Naive B cell (primary cell): Measurements from ENCODE around the gene DUSP18. TPM values are rescaled to one million over a fixed set of nuclear protein-coding genes. Genes with fewer than 3 reads are reported as not detected.

Experiments used
- ATAC-seq, 2 donors: fragments of 150-1000 bp; cut with Tn5 transposase; 2 replicates each; pipeline ENCODE4 v1.10.0; 2021; ENCODE audit warnings: low read depth in 2 of 2, mild to moderate bottlenecking in 2 of 2, moderate library complexity in 2 of 2
- DNase-seq: peaks from one replicate; pipeline ENCODE4 v3.0.0; 2022
- H3K27ac Mint-ChIP-seq, 6 donors: one replicate each; pipeline ENCODE4 v1.8.0; 2020 to 2022; ENCODE audit warnings: mild to moderate bottlenecking in 6 of 6, mixed read lengths in 6 of 6, moderate library complexity in 5 of 6, inconsistent platforms in 2 of 6
- H3K27me3 Mint-ChIP-seq, 3 donors: one replicate each; pipeline ENCODE4 v1.8.0; 2021 to 2022; ENCODE audit warnings: mixed read lengths in 3 of 3, mild to moderate bottlenecking in 1 of 3
- H3K36me3 Mint-ChIP-seq, 2 donors: one replicate each; pipeline ENCODE4 v1.8.0; 2020 to 2022; ENCODE audit warnings: mixed read lengths in 2 of 2, inconsistent platforms in 1 of 2, mild to moderate bottlenecking in 1 of 2
- H3K4me1 Mint-ChIP-seq, 3 donors: one replicate each; pipeline ENCODE4 v1.8.0; 2020 to 2022; ENCODE audit warnings: mixed read lengths in 3 of 3, inconsistent platforms in 1 of 3, mild to moderate bottlenecking in 1 of 3, moderate library complexity in 1 of 3
- H3K4me3 Mint-ChIP-seq, 8 donors: one replicate each; pipeline ENCODE4 v1.8.0; 2020 to 2022; ENCODE audit warnings: mild to moderate bottlenecking in 8 of 8, mixed read lengths in 8 of 8, moderate library complexity in 8 of 8, inconsistent platforms in 2 of 8
- H3K9me3 Mint-ChIP-seq, 7 donors: one replicate each; pipeline ENCODE4 v1.8.0; 2020 to 2022; ENCODE audit warnings: mixed read lengths in 7 of 7, mild to moderate bottlenecking in 5 of 7, inconsistent platforms in 2 of 7, moderate library complexity in 1 of 7
- polyA plus RNA-seq, 6 donors: library from polyadenylated mRNA; unstranded; fragments of 300-500 nt; fragmentation: Illumina TruSeq; gene quantifications; one replicate each; pipeline ENCODE4 v1.2.3, GENCODE V29; 2021; ENCODE audit warnings: low read depth in 6 of 6

Gene DUSP18
- polyA plus RNA-seq, 6 donors from 2014 or later = 9.0 to 18.1 (median 12.3) TPM

DNA sequence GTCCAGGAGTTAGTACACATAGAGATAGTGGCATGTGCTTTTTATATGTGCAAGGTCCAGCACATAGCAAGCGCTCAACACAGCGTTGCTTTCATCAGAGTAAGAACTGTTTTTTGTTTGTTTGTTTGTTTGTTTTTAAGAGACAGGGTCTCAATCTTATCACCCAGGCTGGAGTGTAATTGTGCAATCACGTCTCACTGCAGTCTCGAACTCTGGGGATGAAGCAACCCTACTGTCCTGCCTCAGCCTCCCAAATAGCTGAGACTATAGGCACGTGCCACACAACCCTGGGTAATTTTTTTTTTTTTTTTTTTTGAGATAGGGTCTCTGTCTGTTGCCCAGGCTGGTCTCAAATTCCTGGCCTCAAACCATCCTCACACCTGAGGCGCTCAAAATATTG lies 49.9 kb downstream of the DUSP18 start:
- H3K4me3 Mint-ChIP-seq = peak overlapping the region in 1 of 8 donors; percentile 29
- H3K27me3 Mint-ChIP-seq = peaks cover 3 to 28% (median 25%) of the 10 kb centered on the region in 3 donors
- no peak overlapping the region for H3K27ac Mint-ChIP-seq
- no peak for DNase-seq
- no peaks in the 10 kb centered on the region for H3K36me3 Mint-ChIP-seq
- H3K9me3 Mint-ChIP-seq = no peaks in the 10 kb centered on the region
- no peak for ATAC-seq
- H3K4me1 Mint-ChIP-seq = no peaks in the 10 kb centered on the region

DNA sequence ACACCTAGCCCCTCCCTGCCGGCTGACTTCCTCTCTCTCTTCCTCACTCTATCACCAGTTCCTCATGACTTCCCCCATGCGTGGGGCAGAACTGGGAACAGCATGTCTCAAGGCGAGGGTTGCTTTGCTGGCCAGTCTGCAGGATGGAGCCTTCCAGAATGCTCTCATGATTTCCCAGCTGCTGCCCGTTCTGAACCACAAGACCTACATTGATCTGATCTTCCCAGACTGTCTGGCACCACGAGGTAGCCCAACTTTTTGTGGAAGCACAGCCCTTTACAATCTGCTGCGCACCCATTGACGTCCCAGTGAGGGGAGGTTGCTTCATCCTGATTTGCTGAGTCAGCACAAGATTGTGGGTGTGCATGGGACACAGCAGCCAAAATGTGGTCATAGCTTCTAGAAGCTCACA lies 52.1 kb downstream of the DUSP18 start:
- H3K27me3 Mint-ChIP-seq = peaks cover 13 to 30% (median 23%) of the 10 kb centered on the region in 3 donors
- DNase-seq (no peak), ATAC-seq (no peak)
- no peaks in the 10 kb centered on the region for H3K36me3 Mint-ChIP-seq
- no peaks in the 10 kb centered on the region for H3K9me3 Mint-ChIP-seq
- H3K27ac Mint-ChIP-seq = no peak overlapping the region
- H3K4me1 Mint-ChIP-seq = no peaks in the 10 kb centered on the region
- H3K4me3 Mint-ChIP-seq = no peak overlapping the region

DNA sequence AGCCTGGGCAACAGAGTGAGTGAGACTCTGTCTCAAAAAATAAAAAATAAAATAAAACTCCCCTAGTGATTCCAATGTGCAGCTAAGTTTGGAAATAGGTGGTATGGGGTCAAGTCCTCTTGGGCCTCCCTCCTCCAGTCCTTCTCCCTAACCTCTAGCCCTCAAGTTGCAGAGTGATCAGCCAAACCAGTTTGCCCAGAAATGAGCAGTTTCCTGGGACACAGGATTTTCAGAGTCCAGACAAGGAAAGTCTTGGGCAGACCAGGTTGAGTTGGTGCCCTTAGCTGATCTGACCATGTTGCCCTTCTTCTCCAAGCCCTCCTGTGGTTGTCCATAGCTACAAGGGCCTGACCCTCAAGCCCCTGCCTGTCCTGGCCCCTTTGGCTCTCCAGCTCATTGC lies 52.8 kb downstream of the DUSP18 start:
- no peak for DNase-seq
- Mint-ChIP-seq H3K9me3 (no peaks in the 10 kb centered on the region), H3K36me3 (no peaks in the 10 kb centered on the region), H3K4me1 (no peaks in the 10 kb centered on the region), H3K4me3 (no peak overlapping the region), H3K27me3 (peaks cover 14 to 33% (median 30%) of the 10 kb centered on the region in 3 donors), H3K27ac (no peak overlapping the region)
- ATAC-seq = no peak

DNA sequence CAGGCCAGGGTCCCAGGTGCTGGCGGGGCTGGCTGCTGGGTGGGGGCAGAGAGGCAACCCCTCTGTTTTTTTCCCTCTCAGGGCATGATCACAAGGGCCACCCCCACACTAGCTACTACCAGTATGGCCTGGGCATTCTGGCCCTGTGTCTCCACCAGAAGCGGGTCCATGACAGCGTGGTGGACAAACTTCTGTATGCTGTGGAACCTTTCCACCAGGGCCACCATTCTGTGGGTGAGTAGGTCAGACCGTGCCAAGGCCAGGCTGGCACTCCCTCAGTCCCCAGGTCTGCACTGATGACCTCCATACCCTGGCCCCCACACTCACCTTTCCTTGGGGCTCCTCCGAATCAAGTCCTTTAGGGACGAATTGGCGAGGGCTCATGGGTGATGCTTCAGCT lies 53.4 kb downstream of the DUSP18 start:
- no peak overlapping the region for H3K27ac Mint-ChIP-seq

DNA sequence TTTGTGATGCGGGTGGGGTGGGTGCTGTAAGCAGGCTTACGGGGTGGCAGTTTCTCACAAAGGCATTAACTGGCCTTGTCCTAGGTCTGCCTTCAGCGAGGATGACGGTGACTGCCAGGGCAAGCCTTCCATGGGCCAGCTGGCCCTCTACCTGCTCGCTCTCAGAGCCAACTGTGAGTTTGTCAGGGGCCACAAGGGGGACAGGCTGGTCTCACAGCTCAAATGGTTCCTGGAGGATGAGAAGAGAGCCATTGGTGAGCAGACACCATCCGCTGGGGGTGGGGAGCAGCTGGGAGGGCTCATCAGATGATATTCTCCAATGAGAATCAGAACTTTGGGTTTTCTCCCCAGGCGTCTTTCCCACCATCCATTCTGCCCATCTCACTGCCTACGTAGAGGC lies 54.9 kb downstream of the DUSP18 start:
- peaks cover 14 to 33% (median 30%) of the 10 kb centered on the region in 3 donors for H3K27me3 Mint-ChIP-seq
- DNase-seq (no peak), ATAC-seq (no peak)
- H3K9me3 Mint-ChIP-seq = no peaks in the 10 kb centered on the region
- no peak overlapping the region for H3K27ac Mint-ChIP-seq
- H3K36me3 Mint-ChIP-seq = no peaks in the 10 kb centered on the region
- peaks cover 4 to 8% (median 6%) of the 10 kb centered on the region in 3 donors for H3K4me1 Mint-ChIP-seq
- no peak overlapping the region for H3K4me3 Mint-ChIP-seq

More for the DNA sequence above, 53.4 kb downstream of the DUSP18 start:
- Mint-ChIP-seq H3K4me3 (no peak overlapping the region), H3K9me3 (no peaks in the 10 kb centered on the region), H3K4me1 (peaks cover 0 to 4% (median 3%) of the 10 kb centered on the region in 3 donors), H3K27me3 (peaks cover 14 to 33% (median 30%) of the 10 kb centered on the region in 3 donors), H3K36me3 (no peaks in the 10 kb centered on the region)
- DNase-seq (no peak), ATAC-seq (no peak)

Other genes starting within 250 kb of the DUSP18 start
- 10 to 100 TPM in 4 of 6 donors, 1 to 10 TPM in 2; 2.6 to 18.0 (median 13.2) TPM for gene MTFP1, start 242.1 kb downstream of the DUSP18 start, polyA plus RNA-seq
- gene SEC14L3, start 195.9 kb downstream of the DUSP18 start, polyA plus RNA-seq = not detected
- not detected for gene SEC14L4, start 162.2 kb downstream of the DUSP18 start, polyA plus RNA-seq
- gene SEC14L6, start 121.1 kb downstream of the DUSP18 start, polyA plus RNA-seq = not detected
- gene GAL3ST1, start 93.2 kb downstream of the DUSP18 start, polyA plus RNA-seq = under 1 TPM in 4 of 6 donors, not detected in 2; 0.24 to 0.65 (median 0.49) TPM
- gene PES1, start 76.0 kb downstream of the DUSP18 start, polyA plus RNA-seq = 10 to 100 TPM; 25.9 to 49.9 (median 36.9) TPM
- gene TCN2, start 60.7 kb downstream of the DUSP18 start, polyA plus RNA-seq = under 1 TPM in 1 of 6 donors, not detected in 5; 0.80 TPM
- under 1 TPM in 5 of 6 donors, not detected in 1; 0.09 to 0.45 (median 0.33) TPM for gene SLC35E4, start 32.1 kb downstream of the DUSP18 start, polyA plus RNA-seq
- 1 to 10 TPM in 1 of 6 donors, under 1 TPM in 4, not detected in 1; 0.20 to 1.1 (median 0.61) TPM for gene OSBP2, start 27.0 kb upstream of the DUSP18 start, polyA plus RNA-seq